ENCODE results near the gene CHD9.
"Not testable (repeated sequence)": the region's sequence is repeated elsewhere in the genome, so short reads cannot be mapped to it uniquely, and the experiment has no call there.

Gene CHD9

GRCh38 chr16:53051255-53051654 is 3.5 kb upstream of the CHD9 start:
- 94% methylated on average over 3 of the region's 4 CpGs for WGBS
- H3K9me3 ChIP-seq (ENCODE audit: insufficient read depth, low read depth, low read length); H3K9ac ChIP-seq (ENCODE audit: low read depth, low read length); H3K36me3 ChIP-seq (ENCODE audit: insufficient read depth, low read length); H3K4me3 ChIP-seq (ENCODE audit: low read length); H3K27ac ChIP-seq (ENCODE audit: low read depth, low read length); H3K27me3 ChIP-seq (ENCODE audit: insufficient read depth, low read length): not testable (repeated sequence)
- H3K4me1 ChIP-seq (ENCODE audit: insufficient read depth, low read length), result peaks cover 15% of the 10 kb centered on the region

GRCh38 chr16:53052519-53053501 is 2.0 kb upstream of the CHD9 start, which contains the start of gene CHD9NB:
TSS of gene CHD9NB (minus strand) at chr16:53052897. CDS start at chr16:53044158, 8,739 bp downstream.
- no peak within 1 kb of the TSS for H3K4me3 ChIP-seq (ENCODE audit: low read length)
- H3K9me3 ChIP-seq (ENCODE audit: insufficient read depth, low read depth, low read length), result no peaks in the 10 kb centered on the region
- H3K4me1 ChIP-seq (ENCODE audit: insufficient read depth, low read length), result peaks cover 20% of the 10 kb centered on the region
- no peaks in the 10 kb centered on the region for H3K27me3 ChIP-seq (ENCODE audit: insufficient read depth, low read length)
- no peak within 1 kb of the TSS for H3K9ac ChIP-seq (ENCODE audit: low read depth, low read length)
- H3K36me3 ChIP-seq (ENCODE audit: insufficient read depth, low read length), result no peaks in the 10 kb centered on the region
- no CpG with 5 or more reads among the region's 2 CpGs for WGBS
- H3K27ac ChIP-seq (ENCODE audit: low read depth, low read length), result no peak within 1 kb of the TSS

GRCh38 chr16:53053967-53054669 is 673 bp upstream of the CHD9 start:
- WGBS, result 71% methylated on average over 12 of the region's 13 CpGs
- H3K27me3 ChIP-seq (ENCODE audit: insufficient read depth, low read length), result no peaks in the 10 kb centered on the region
- H3K27ac ChIP-seq (ENCODE audit: low read depth, low read length), result peak overlapping the region; percentile 23; the same call in 1 of the 2 replicates
- no peaks in the 10 kb centered on the region for H3K9me3 ChIP-seq (ENCODE audit: insufficient read depth, low read depth, low read length)
- no peaks in the 10 kb centered on the region for H3K36me3 ChIP-seq (ENCODE audit: insufficient read depth, low read length)
- peaks cover 20% of the 10 kb centered on the region for H3K4me1 ChIP-seq (ENCODE audit: insufficient read depth, low read length)
- peak overlapping the region; percentile 62 for H3K9ac ChIP-seq (ENCODE audit: low read depth, low read length)
- H3K4me3 ChIP-seq (ENCODE audit: low read length), result peak overlapping the region; percentile 61

- no peaks in the 10 kb centered on the region for H3K36me3 ChIP-seq (ENCODE audit: insufficient read depth, low read length)
- 24% methylated on average over 9 of the region's 10 CpGs for WGBS
- H3K9ac ChIP-seq (ENCODE audit: low read depth, low read length), result peak overlapping the region; percentile 69
- peak overlapping the region; percentile 61 for H3K4me3 ChIP-seq (ENCODE audit: low read length)
- H3K27me3 ChIP-seq (ENCODE audit: insufficient read depth, low read length), result no peaks in the 10 kb centered on the region
- peak overlapping the region; percentile 86 for H3K27ac ChIP-seq (ENCODE audit: low read depth, low read length)
- no peaks in the 10 kb centered on the region for H3K9me3 ChIP-seq (ENCODE audit: insufficient read depth, low read depth, low read length)
- H3K4me1 ChIP-seq (ENCODE audit: insufficient read depth, low read length), result peaks cover 20% of the 10 kb centered on the region
These were observed 975 bp downstream of the CHD9 start for GRCh38 chr16:53055541-53056391.

- no peak overlapping the region for H3K9ac ChIP-seq (ENCODE audit: low read depth, low read length)
- H3K27ac ChIP-seq (ENCODE audit: low read depth, low read length), result peak overlapping the region; percentile 86; the same call in 1 of the 2 replicates
- H3K4me3 ChIP-seq (ENCODE audit: low read length), result peak overlapping the region; percentile 61; the same call in 1 of the 2 replicates
- WGBS, result 89% methylated on average over 7 of the region's 8 CpGs
- peaks cover 20% of the 10 kb centered on the region for H3K4me1 ChIP-seq (ENCODE audit: insufficient read depth, low read length)
- H3K27me3 ChIP-seq (ENCODE audit: insufficient read depth, low read length), result no peaks in the 10 kb centered on the region
- no peaks in the 10 kb centered on the region for H3K9me3 ChIP-seq (ENCODE audit: insufficient read depth, low read depth, low read length)
- no peaks in the 10 kb centered on the region for H3K36me3 ChIP-seq (ENCODE audit: insufficient read depth, low read length)
These were observed 1.6 kb downstream of the CHD9 start for GRCh38 chr16:53056392-53056881.

GRCh38 chr16:53057658-53058057 is 2.9 kb downstream of the CHD9 start:
- no peaks in the 10 kb centered on the region for H3K36me3 ChIP-seq (ENCODE audit: insufficient read depth, low read length)
- no peak overlapping the region for H3K27ac ChIP-seq (ENCODE audit: low read depth, low read length)
- peaks cover 16% of the 10 kb centered on the region for H3K4me1 ChIP-seq (ENCODE audit: insufficient read depth, low read length)
- H3K9me3 ChIP-seq (ENCODE audit: insufficient read depth, low read depth, low read length), result no peaks in the 10 kb centered on the region
- WGBS, result 94% methylated on average over 8 of the region's 8 CpGs
- no peaks in the 10 kb centered on the region for H3K27me3 ChIP-seq (ENCODE audit: insufficient read depth, low read length)
- H3K4me3 ChIP-seq (ENCODE audit: low read length), result no peak overlapping the region
- no peak overlapping the region for H3K9ac ChIP-seq (ENCODE audit: low read depth, low read length)

- Histone ChIP-seq H3K36me3 (ENCODE audit: insufficient read depth, low read length) (no peaks in the 10 kb centered on the region), H3K27ac (ENCODE audit: low read depth, low read length) (no peak overlapping the region), H3K9ac (ENCODE audit: low read depth, low read length) (no peak overlapping the region), H3K4me3 (ENCODE audit: low read length) (no peak overlapping the region), H3K4me1 (ENCODE audit: insufficient read depth, low read length) (peaks cover 16% of the 10 kb centered on the region), H3K9me3 (ENCODE audit: insufficient read depth, low read depth, low read length) (no peaks in the 10 kb centered on the region), H3K27me3 (ENCODE audit: insufficient read depth, low read length) (no peaks in the 10 kb centered on the region)
- 91% methylated on average over 5 of the region's 5 CpGs for WGBS
These were observed 3.6 kb downstream of the CHD9 start for GRCh38 chr16:53058441-53058840.

- no peak overlapping the region for H3K9ac ChIP-seq (ENCODE audit: low read depth, low read length)
- H3K36me3 ChIP-seq (ENCODE audit: insufficient read depth, low read length), result no peaks in the 10 kb centered on the region
- H3K4me3 ChIP-seq (ENCODE audit: low read length), result no peak overlapping the region
- peaks cover 16% of the 10 kb centered on the region for H3K4me1 ChIP-seq (ENCODE audit: insufficient read depth, low read length)
- no peaks in the 10 kb centered on the region for H3K9me3 ChIP-seq (ENCODE audit: insufficient read depth, low read depth, low read length)
- WGBS, result 91% methylated on average over 5 of the region's 5 CpGs
- no peak overlapping the region for H3K27ac ChIP-seq (ENCODE audit: low read depth, low read length)
- H3K27me3 ChIP-seq (ENCODE audit: insufficient read depth, low read length), result no peaks in the 10 kb centered on the region
These were observed 4.1 kb downstream of the CHD9 start for GRCh38 chr16:53058882-53059281.

GRCh38 chr16:53059672-53060071 is 4.9 kb downstream of the CHD9 start:
- WGBS, result 80% methylated on average over 7 of the region's 7 CpGs

GRCh38 chr16:53061256-53061655 is 6.5 kb downstream of the CHD9 start:
- Histone ChIP-seq H3K27ac (ENCODE audit: low read depth, low read length) (no peak overlapping the region), H3K9ac (ENCODE audit: low read depth, low read length) (no peak overlapping the region), H3K4me1 (ENCODE audit: insufficient read depth, low read length) (peaks cover 4% of the 10 kb centered on the region), H3K27me3 (ENCODE audit: insufficient read depth, low read length) (no peaks in the 10 kb centered on the region), H3K9me3 (ENCODE audit: insufficient read depth, low read depth, low read length) (no peaks in the 10 kb centered on the region), H3K4me3 (ENCODE audit: low read length) (no peak overlapping the region), H3K36me3 (ENCODE audit: insufficient read depth, low read length) (no peaks in the 10 kb centered on the region)
- 89% methylated on average over 5 of the region's 5 CpGs for WGBS

More at GRCh38 chr16:53059672-53060071, 4.9 kb downstream of the CHD9 start:
- H3K4me3 ChIP-seq (ENCODE audit: low read length), result no peak overlapping the region
- no peaks in the 10 kb centered on the region for H3K36me3 ChIP-seq (ENCODE audit: insufficient read depth, low read length)
- no peaks in the 10 kb centered on the region for H3K9me3 ChIP-seq (ENCODE audit: insufficient read depth, low read depth, low read length)
- no peaks in the 10 kb centered on the region for H3K27me3 ChIP-seq (ENCODE audit: insufficient read depth, low read length)
- H3K27ac ChIP-seq (ENCODE audit: low read depth, low read length), result no peak overlapping the region
- H3K9ac ChIP-seq (ENCODE audit: low read depth, low read length), result no peak overlapping the region
- H3K4me1 ChIP-seq (ENCODE audit: insufficient read depth, low read length), result peaks cover 11% of the 10 kb centered on the region
